NT2/D1 (cell line): ENCODE results near the gene TUB.
A peak's percentile ranks its signal among the peaks of the same experiment; 100 is the strongest.

Experiments
- DNase-seq: peaks from one replicate; pipeline ENCODE4 v3.0.0-alpha.2; 2011; ENCODE audit warnings: low read depth, low spot score
- H3K27me3 ChIP-seq: 2 replicates; pipeline ENCODE4 v1.6.0; 2011; ENCODE audit warnings: mild to moderate bottlenecking; ENCODE audit not compliant: insufficient read length, insufficient read depth
- H3K36me3 ChIP-seq: 2 replicates; pipeline ENCODE4 v1.6.1; 2011; ENCODE audit warnings: mild to moderate bottlenecking, low read length, mixed read lengths; ENCODE audit not compliant: insufficient read depth, insufficient read length
- H3K4me1 ChIP-seq: 2 replicates; pipeline ENCODE4 v1.5.1; 2011; ENCODE audit not compliant: insufficient read depth, insufficient read length
- H3K4me3 ChIP-seq: 2 replicates; pipeline ENCODE4 v1.5.1; 2011; ENCODE audit warnings: low read depth; ENCODE audit not compliant: insufficient read length
- H3K9ac ChIP-seq: 2 replicates; pipeline ENCODE4 v1.6.0; 2011; ENCODE audit warnings: low read depth; ENCODE audit not compliant: insufficient read length
- H3K9me3 ChIP-seq: 2 replicates; pipeline ENCODE4 v1.5.1; 2011; ENCODE audit warnings: mild to moderate bottlenecking, low read length; ENCODE audit not compliant: insufficient read depth
- SUZ12 ChIP-seq: IDR thresholded peaks from 2 replicates; pipeline ENCODE4 v1.6.1; 2011; ENCODE audit not compliant: insufficient read length, insufficient read depth; ENCODE audit errors: extremely low read depth
- YY1 ChIP-seq: IDR thresholded peaks from 2 replicates; pipeline ENCODE4 v1.6.1; 2011; ENCODE audit not compliant: insufficient read length, insufficient read depth
- ZNF274 ChIP-seq: IDR thresholded peaks from 2 replicates; pipeline ENCODE4 v1.6.1; 2011; ENCODE audit warnings: mild to moderate bottlenecking, low read depth, low read length

Gene TUB

GRCh38 chr11:8083088-8083395 is 2.0 kb downstream of the TUB start:
- peaks cover 7% of the 10 kb centered on the region for H3K36me3 ChIP-seq

GRCh38 chr11:8083871-8084281 is 2.9 kb downstream of the TUB start:
- H3K4me3 ChIP-seq: no peak overlapping the region
- no peaks in the 10 kb centered on the region for H3K9me3 ChIP-seq
- no peak for TF ChIP-seq SUZ12
- TF ChIP-seq ZNF274: no peak
- TF ChIP-seq YY1: no peak
- peaks cover 7% of the 10 kb centered on the region for H3K36me3 ChIP-seq
- no peak overlapping the region for H3K9ac ChIP-seq
- H3K4me1 ChIP-seq: peaks cover 36% of the 10 kb centered on the region
- H3K27me3 ChIP-seq: peaks cover 23% of the 10 kb centered on the region
- DNase-seq: no peak

More at GRCh38 chr11:8083088-8083395, 2.0 kb downstream of the TUB start:
- peak overlapping the region; percentile 7 for H3K9ac ChIP-seq
- peaks cover 29% of the 10 kb centered on the region for H3K27me3 ChIP-seq
- H3K9me3 ChIP-seq: no peaks in the 10 kb centered on the region
- no peak for DNase-seq
- TF ChIP-seq SUZ12: no peak
- TF ChIP-seq ZNF274: no peak
- TF ChIP-seq YY1: no peak
- H3K4me3 ChIP-seq: no peak overlapping the region
- H3K4me1 ChIP-seq: peaks cover 36% of the 10 kb centered on the region

- Histone ChIP-seq H3K4me1 (peaks cover 36% of the 10 kb centered on the region), H3K4me3 (no peak overlapping the region)
- no peak for DNase-seq
Observed at GRCh38 chr11:8084352-8084751, 3.3 kb downstream of the TUB start.

GRCh38 chr11:8085011-8085645 is 4.1 kb downstream of the TUB start:
- Histone ChIP-seq H3K4me1 (peaks cover 36% of the 10 kb centered on the region), H3K4me3 (no peak overlapping the region), H3K36me3 (peaks cover 8% of the 10 kb centered on the region), H3K9me3 (no peaks in the 10 kb centered on the region), H3K27me3 (peaks cover 15% of the 10 kb centered on the region), H3K9ac (no peak overlapping the region)
- TF ChIP-seq YY1 (no peak), ZNF274 (no peak), SUZ12 (no peak)
- DNase-seq: no peak

More at GRCh38 chr11:8084352-8084751, 3.3 kb downstream of the TUB start:
- TF ChIP-seq SUZ12: no peak
- no peak for TF ChIP-seq YY1
- TF ChIP-seq ZNF274: no peak
- Histone ChIP-seq H3K27me3 (peaks cover 23% of the 10 kb centered on the region), H3K36me3 (peaks cover 7% of the 10 kb centered on the region), H3K9ac (no peak overlapping the region), H3K9me3 (no peaks in the 10 kb centered on the region)

- no peak overlapping the region for H3K4me3 ChIP-seq
- no peak overlapping the region for H3K9ac ChIP-seq
- peaks cover 8% of the 10 kb centered on the region for H3K27me3 ChIP-seq
- TF ChIP-seq ZNF274 (no peak), SUZ12 (no peak), YY1 (no peak)
- H3K4me1 ChIP-seq: peaks cover 33% of the 10 kb centered on the region
- peaks cover 15% of the 10 kb centered on the region for H3K36me3 ChIP-seq
- H3K9me3 ChIP-seq: no peaks in the 10 kb centered on the region
- no peak for DNase-seq
Observed at GRCh38 chr11:8086001-8086479, 5.0 kb downstream of the TUB start.

- Histone ChIP-seq H3K9me3 (no peaks in the 10 kb centered on the region), H3K27me3 (peaks cover 5% of the 10 kb centered on the region), H3K36me3 (peaks cover 20% of the 10 kb centered on the region), H3K4me3 (no peak overlapping the region), H3K9ac (no peak overlapping the region), H3K4me1 (peaks cover 33% of the 10 kb centered on the region)
- DNase-seq: no peak
- no peak for TF ChIP-seq YY1
- TF ChIP-seq ZNF274: no peak
- no peak for TF ChIP-seq SUZ12
Observed at GRCh38 chr11:8086571-8086970, 5.6 kb downstream of the TUB start.

- H3K4me3 ChIP-seq: no peak overlapping the region
- no peak for DNase-seq
- no peak for TF ChIP-seq YY1
- TF ChIP-seq SUZ12: no peak
- TF ChIP-seq ZNF274: no peak
- peaks cover 26% of the 10 kb centered on the region for H3K36me3 ChIP-seq
- H3K27me3 ChIP-seq: no peaks in the 10 kb centered on the region
- H3K9ac ChIP-seq: no peak overlapping the region
- H3K9me3 ChIP-seq: no peaks in the 10 kb centered on the region
- H3K4me1 ChIP-seq: peaks cover 33% of the 10 kb centered on the region
Observed at GRCh38 chr11:8087185-8087584, 6.2 kb downstream of the TUB start.

GRCh38 chr11:8087756-8088155 is 6.7 kb downstream of the TUB start:
- Histone ChIP-seq H3K4me1 (peaks cover 32% of the 10 kb centered on the region), H3K9me3 (no peaks in the 10 kb centered on the region), H3K9ac (no peak overlapping the region), H3K4me3 (no peak overlapping the region), H3K27me3 (no peaks in the 10 kb centered on the region), H3K36me3 (peaks cover 22% of the 10 kb centered on the region)
- TF ChIP-seq YY1: no peak
- no peak for DNase-seq
